IMR-90 (cell line): ENCODE results near the gene SCAMP2. TPM values are rescaled to one million over a fixed set of nuclear protein-coding genes. Genes with fewer than 3 reads are reported as not detected.

ENCODE experiments used
- ATAC-seq: fragments of 200-7000 bp; cut with Tn5 transposase; 2 replicates; pipeline ENCODE4 v1.9.1; 2020; ENCODE audit warnings: low read depth, mild to moderate bottlenecking, moderate library complexity
- BruUV-seq: library from RNA; stranded (reverse); fragments of 400-500 nt; replicated peaks from 2 replicates; lab custom pipeline; 2021; lab: Mats Ljungman, UMichigan
- CTCF ChIA-PET: fragments of 300-600 bp; formaldehyde crosslinking; extraction: SDS; loops from one replicate; lab custom pipeline; 2021; ENCODE audit warnings: antibody characterized with exemption; lab: Yijun Ruan, JAX
- POLR2A ChIA-PET: fragments of 300-600 bp; sonication (Branson Sonifier 250); formaldehyde crosslinking; loops from one replicate; lab custom pipeline; 2022; ENCODE audit warnings: antibody characterized with exemption; ENCODE audit not compliant: unreplicated experiment; lab: Charles Lee
- DNase-seq: peaks from one replicate; pipeline ENCODE4 v3.0.0; 2013
- H2AFZ ChIP-seq: replicated peaks from 2 replicates; pipeline ENCODE3; 2013; ENCODE audit warnings: low read length, mild to moderate bottlenecking; ENCODE audit not compliant: poor library complexity
- H2AK5ac ChIP-seq: 2 replicates; pipeline ENCODE4 v1.6.1; 2013; ENCODE audit warnings: low read depth, low read length, inconsistent platforms
- H2AK9ac ChIP-seq: replicated peaks from 2 replicates; pipeline ENCODE3; 2013; ENCODE audit warnings: mild to moderate bottlenecking, low read depth, low read length, moderate library complexity; ENCODE audit not compliant: poor library complexity
- H2BK120ac ChIP-seq: 2 replicates; pipeline ENCODE4 v1.6.1; 2013; ENCODE audit warnings: low read depth, low read length, inconsistent platforms
- H2BK15ac ChIP-seq: 3 replicates; pipeline ENCODE4 v1.6.1; 2013; ENCODE audit warnings: low read depth, low read length, inconsistent platforms
- H2BK20ac ChIP-seq: 2 replicates; pipeline ENCODE4 v1.6.1; 2013; ENCODE audit warnings: low read depth, mild to moderate bottlenecking, inconsistent platforms, low read length, moderate library complexity
- H2BK5ac ChIP-seq: 2 replicates; pipeline ENCODE4 v1.6.1; 2013; ENCODE audit warnings: mild to moderate bottlenecking, low read depth, low read length, inconsistent platforms; ENCODE audit not compliant: poor library complexity, severe bottlenecking
- H3K14ac ChIP-seq: replicated peaks from 2 replicates; pipeline ENCODE4 v1.6.1; 2013; ENCODE audit warnings: low read depth, low read length, inconsistent platforms
- H3K18ac ChIP-seq: 2 replicates; pipeline ENCODE4 v1.6.1; 2013; ENCODE audit warnings: low read depth, low read length, control low read depth
- H3K23ac ChIP-seq: 2 replicates; pipeline ENCODE4 v1.6.1; 2013; ENCODE audit warnings: low read depth, low read length, inconsistent platforms
- H3K27ac ChIP-seq: 2 replicates; pipeline ENCODE4 v1.5.1; 2013; ENCODE audit warnings: mild to moderate bottlenecking, control low read depth, low read length; ENCODE audit not compliant: insufficient read depth
- H3K27me3 ChIP-seq: 2 replicates; pipeline ENCODE4 v1.6.1; 2013; ENCODE audit warnings: low read length; ENCODE audit not compliant: control insufficient read depth, insufficient read depth
- H3K36me3 ChIP-seq: 2 replicates; pipeline ENCODE4 v1.6.1; 2013; ENCODE audit warnings: low read length, mixed read lengths; ENCODE audit not compliant: control insufficient read depth, insufficient read depth
- H3K4ac ChIP-seq: 2 replicates; pipeline ENCODE4 v1.6.1; 2013; ENCODE audit warnings: low read depth, low read length, inconsistent platforms
- H3K4me1 ChIP-seq: 2 replicates; pipeline ENCODE4 v1.6.1; 2013; ENCODE audit warnings: low read length, mixed read lengths; ENCODE audit not compliant: control insufficient read depth, insufficient read depth
- H3K4me2 ChIP-seq: 2 replicates; pipeline ENCODE4 v1.6.1; 2013; ENCODE audit warnings: low read depth, mild to moderate bottlenecking, control low read depth, low read length, moderate library complexity
- H3K4me3 ChIP-seq: 2 replicates; pipeline ENCODE4 v1.5.1; 2013; ENCODE audit warnings: low read depth, mild to moderate bottlenecking, control low read depth, low read length, moderate library complexity; ENCODE audit not compliant: insufficient read depth
- H3K56ac ChIP-seq: 2 replicates; pipeline ENCODE4 v1.6.1; 2013; ENCODE audit warnings: low read length, inconsistent platforms; ENCODE audit not compliant: insufficient read depth; ENCODE audit errors: extremely low read depth
- H3K79me1 ChIP-seq, 2 experiments: 2 replicates each; pipeline ENCODE4 v1.6.1; 2013; ENCODE audit warnings: low read length in 2 of 2, inconsistent platforms in 1 of 2, low read depth in 1 of 2
- H3K9ac ChIP-seq: 2 replicates; pipeline ENCODE4 v1.6.1; 2013; ENCODE audit warnings: low read depth, low read length, control low read depth
- H3K9me1 ChIP-seq: 2 replicates; pipeline ENCODE4 v1.6.1; 2013; ENCODE audit warnings: low read length, inconsistent platforms; ENCODE audit not compliant: insufficient read depth
- H3K9me3 ChIP-seq: 2 replicates; pipeline ENCODE4 v1.6.1; 2013; ENCODE audit warnings: low read length; ENCODE audit not compliant: control insufficient read depth, insufficient read depth
- H4K20me1 ChIP-seq: 2 replicates; pipeline ENCODE4 v1.6.1; 2013; ENCODE audit warnings: low read length, inconsistent platforms; ENCODE audit not compliant: insufficient read depth
- H4K5ac ChIP-seq: 2 replicates; pipeline ENCODE4 v1.6.1; 2013; ENCODE audit warnings: mild to moderate bottlenecking, low read depth, low read length, control low read depth
- H4K8ac ChIP-seq, 2 experiments: 2 replicates each; pipeline ENCODE4 v1.6.1; 2013; ENCODE audit warnings: low read depth in 2 of 2, low read length in 2 of 2, control low read depth in 1 of 2, inconsistent platforms in 1 of 2
- H4K91ac ChIP-seq: 2 replicates; pipeline ENCODE4 v1.6.1; 2013; ENCODE audit warnings: low read depth, low read length, inconsistent platforms; ENCODE audit not compliant: insufficient read depth
- BHLHE40 ChIP-seq: fragments of 150-350 bp; IDR thresholded peaks from 2 replicates; pipeline ENCODE4 v1.6.1; 2016; ENCODE audit warnings: mild to moderate bottlenecking, low read depth, low read length
- CEBPB ChIP-seq: IDR thresholded peaks from 2 replicates; pipeline ENCODE4 v1.6.1; 2012; ENCODE audit warnings: low read depth, low read length, improper control_type of control experiment
- CHD1 ChIP-seq: IDR thresholded peaks from 2 replicates; pipeline ENCODE4 v1.6.1; 2012; ENCODE audit warnings: low read depth, low read length, improper control_type of control experiment
- CTCF ChIP-seq: conservative IDR thresholded peaks from 2 replicates; pipeline ENCODE4 v1.5.1; 2012; ENCODE audit warnings: mild to moderate bottlenecking, low read depth, low read length, improper control_type of control experiment
- MAZ ChIP-seq: IDR thresholded peaks from 2 replicates; pipeline ENCODE4 v1.6.1; 2012; ENCODE audit warnings: low read depth, mild to moderate bottlenecking, low read length, improper control_type of control experiment, moderate library complexity, borderline replicate concordance
- POLR2A ChIP-seq: IDR thresholded peaks from 2 replicates; pipeline ENCODE4 v1.6.1; 2012; ENCODE audit warnings: mild to moderate bottlenecking, low read depth, low read length
- RAD21 ChIP-seq: IDR thresholded peaks from 2 replicates; pipeline ENCODE4 v1.6.1; 2012; ENCODE audit warnings: low read length, improper control_type of control experiment
- RCOR1 ChIP-seq: IDR thresholded peaks from 2 replicates; pipeline ENCODE4 v1.6.1; 2012; ENCODE audit warnings: mild to moderate bottlenecking, low read length, improper control_type of control experiment; ENCODE audit not compliant: insufficient replicate concordance
- USF2 ChIP-seq: fragments of 150-350 bp; IDR thresholded peaks from 2 replicates; pipeline ENCODE4 v1.6.1; 2017; ENCODE audit warnings: mild to moderate bottlenecking, antibody characterized with exemption, low read length, low read depth
- WGBS, 2 experiments: methylation state at CpG; one replicate each; pipeline versions ENCODE4 v1.1.5 to v1.1.7; 2013; ENCODE audit warnings: missing lambda C conversion rate in 2 of 2; ENCODE audit not compliant: insufficient read length in 1 of 2; ENCODE audit errors: extremely low coverage in 2 of 2; 5-methylcytosine and 5-hydroxymethylcytosine counted together
- dilution Hi-C: fragments of 300-500 bp; cut with HindIII; formaldehyde crosslinking; loops from one replicate; pipeline ENCODE4 v1.14.3; 2018; ENCODE audit warnings: low sequenced_read_pairs; ENCODE audit not compliant: unreplicated experiment
- in situ Hi-C: fragments of 300-500 bp; cut with MboI; formaldehyde crosslinking; loops from 3 replicates; pipeline ENCODE4 v1.14.3; 2019; ENCODE audit warnings: low sequenced_read_pairs, inconsistent platforms, mixed read lengths
- intact Hi-C: fragments of 100-400 bp; cut with micrococcal nuclease; formaldehyde crosslinking; loops from 2 replicates; pipeline ENCODE4 v1.10.0; 2022
- polyA plus RNA-seq, 3 experiments: library from polyadenylated mRNA; depleted of rRNA; stranded (reverse); fragments of >200 nt; gene quantifications; 2 replicates each; pipeline ENCODE4 v1.2.3, GENCODE V29; 2012; ENCODE audit warnings: low replicate concordance in 1 of 3
- total RNA-seq: library from RNA; depleted of rRNA; stranded (reverse); fragments of >200 nt; gene quantifications from 2 replicates; pipeline ENCODE4 v1.2.3, GENCODE V29; 2012

SCAMP2 gene
- total and polyA plus RNA-seq, 2 of the 4 experiments (the other 2 are of a cell fraction): 25.8 to 111 TPM

GRCh38 chr15:74892313-74892712 is 19.1 kb upstream of the SCAMP2 start:
- Histone ChIP-seq H2BK5ac (no peak overlapping the region), H3K4ac (no peak overlapping the region), H3K4me3 (no peak overlapping the region), H3K36me3 (peaks cover 32% of the 10 kb centered on the region), H3K9ac (no peak overlapping the region), H3K27ac (no peak overlapping the region), H3K4me2 (no peak overlapping the region), H2BK20ac (no peak overlapping the region), H3K14ac (no peak overlapping the region), H3K23ac (no peak overlapping the region), H4K91ac (no peak overlapping the region), H2BK15ac (no peak overlapping the region), H3K56ac (no peak overlapping the region), H3K79me1 (peaks cover 19 to 37% of the 10 kb centered on the region in 2 experiments; a peak in 3 of 4 replicates), H3K18ac (no peak overlapping the region), H4K5ac (no peak overlapping the region), H4K20me1 (no peaks in the 10 kb centered on the region; the same call in 1 of the 2 replicates), H3K4me1 (peaks cover 9% of the 10 kb centered on the region), H2AK9ac (peak overlapping the region; percentile 30), H3K9me3 (no peaks in the 10 kb centered on the region), H4K8ac (no peak overlapping the region), H2AK5ac (no peak overlapping the region), H2AFZ (no peak overlapping the region), H3K9me1 (peaks cover 22% of the 10 kb centered on the region), H3K27me3 (no peaks in the 10 kb centered on the region), H2BK120ac (no peak overlapping the region)
- no peak for DNase-seq
- dilution Hi-C loops (no loop called here), in situ Hi-C loops (no loop called here), intact Hi-C loops (loop anchor here (5.0 kb wide), 1 partner anchor 50 kb away; the partner anchor contains the start of gene ULK3)
- no peak for TF ChIP-seq POLR2A
- TF ChIP-seq USF2: no peak
- TF ChIP-seq MAZ: no peak
- no peak for TF ChIP-seq CHD1
- no peak for TF ChIP-seq RAD21
- TF ChIP-seq CEBPB: no peak
- TF ChIP-seq RCOR1: no peak
- no peak for TF ChIP-seq BHLHE40
- no peak for TF ChIP-seq CTCF
- ChIA-PET POLR2A (no interaction called here), CTCF (interaction anchor here (1.1 kb wide), 1 partner anchor 9 kb away, joined by 3 read pairs; no protein-coding TSS in a partner anchor)
- BruUV-seq: no TSS peak
- WGBS, 2 experiments: no CpG with 5 or more reads among the region's 3 CpGs
- no peak for ATAC-seq
